Measurements from ENCODE around the gene ANKMY1. TPM values are rescaled to one million over a fixed set of nuclear protein-coding genes. Genes with fewer than 3 reads are reported as not detected.

Gene ANKMY1
- total and polyA plus RNA-seq, 2 experiments from 2014 or later: 2.3 to 8.9 TPM

- TF ChIP-seq ZNF331 (CRISPR knock-in tag; IDR thresholded peaks at IDR 0.05; ENCODE audit: low read depth) (no peak), JUNB (IDR thresholded peaks at IDR 0.05; ENCODE audit: unreplicated experiment) (no peak), EZH2 (IDR thresholded peaks at IDR 0.05; ENCODE audit: low read depth, unreplicated experiment) (no peak), EZH2phosphoT487 (IDR thresholded peaks at IDR 0.05; ENCODE audit: unreplicated experiment) (no peak), REST (IDR thresholded peaks at IDR 0.05; ENCODE audit: unreplicated experiment) (no peak), STAT1 (IDR thresholded peaks at IDR 0.05; ENCODE audit: unreplicated experiment) (no peak)
Measured at GRCh38 chr2:240553956-240554480, 3.8 kb downstream of the ANKMY1 start (continued).

GRCh38 chr2:240551811-240552210, 6.0 kb downstream of the ANKMY1 start:
- DNase-seq (ENCODE audit: low spot score) (no peak), ATAC-seq (no peak)
- H3K4me1 Mint-ChIP-seq: 0 out of 3 replicates have a peak, but pooled peaks cover 3% of the 10 kb centered on the region
- H3K27ac Mint-ChIP-seq: no peak overlapping the region
- no peaks in the 10 kb centered on the region for H3F3A ChIP-seq (replicated peaks; ENCODE audit: low read depth)
- H3K4me3 ChIP-seq: no peak overlapping the region
- H3K79me2 ChIP-seq (replicated peaks; ENCODE audit: insufficient read depth): no peaks in the 10 kb centered on the region
- no peak overlapping the region for H3K4me2 ChIP-seq
- peaks cover 21% of the 10 kb centered on the region for H3K9me3 Mint-ChIP-seq
- no peaks in the 10 kb centered on the region for H3K27me3 ChIP-seq (ENCODE audit: insufficient read depth)
- H3K27ac ChIP-seq (ENCODE audit: low read depth): no peak overlapping the region
- peaks cover under 1% of the 10 kb centered on the region; the same call in 1 of the 2 replicates for H3K4me1 ChIP-seq (ENCODE audit: insufficient read depth)
- no peaks in the 10 kb centered on the region for H4K20me1 ChIP-seq (replicated peaks; ENCODE audit: insufficient read depth)
- H2AFZ ChIP-seq: no peak overlapping the region
- H3K36me3 ChIP-seq (ENCODE audit: insufficient read depth): no peaks in the 10 kb centered on the region
- H3K36me3 Mint-ChIP-seq (ENCODE audit: low read depth): peaks cover 30% of the 10 kb centered on the region
- no peaks in the 10 kb centered on the region for H3K9me2 ChIP-seq (ENCODE audit: insufficient read depth)
- no peak overlapping the region for H3K4me3 Mint-ChIP-seq
- H3K27me3 Mint-ChIP-seq (ENCODE audit: insufficient read depth, low read depth, poor library complexity): peaks cover 7% of the 10 kb centered on the region
- TF ChIP-seq REST (IDR thresholded peaks at IDR 0.05; ENCODE audit: unreplicated experiment): no peak
- no peak for TF ChIP-seq ZNF331 (CRISPR knock-in tag; IDR thresholded peaks at IDR 0.05; ENCODE audit: low read depth)
- TF ChIP-seq CREB1 (CRISPR knock-in tag; IDR thresholded peaks at IDR 0.05; ENCODE audit: low read depth): no peak
- no peak for TF ChIP-seq POLR2AphosphoS5 (IDR thresholded peaks at IDR 0.05; ENCODE audit: low read depth)
- no peak for TF ChIP-seq EZH2 (IDR thresholded peaks at IDR 0.05; ENCODE audit: low read depth, unreplicated experiment)
- TF ChIP-seq ETS1 (IDR thresholded peaks at IDR 0.05): no peak
- TF ChIP-seq CTCF (conservative IDR thresholded peaks at IDR 0.05; ENCODE audit: low read depth in 2 of 2): no peak
- TF ChIP-seq ZNF114 (CRISPR knock-in tag; IDR thresholded peaks at IDR 0.05): no peak
